NCI-H2081 treated with DMSO at 0.1 percent for 48 hours (cell line): ENCODE data around the gene PIK3R6.

ENCODE experiments used
- DNase-seq: peaks from one replicate; lab custom pipeline; 2025; lab: John Stamatoyannopoulos, UW

PIK3R6 gene

DNA sequence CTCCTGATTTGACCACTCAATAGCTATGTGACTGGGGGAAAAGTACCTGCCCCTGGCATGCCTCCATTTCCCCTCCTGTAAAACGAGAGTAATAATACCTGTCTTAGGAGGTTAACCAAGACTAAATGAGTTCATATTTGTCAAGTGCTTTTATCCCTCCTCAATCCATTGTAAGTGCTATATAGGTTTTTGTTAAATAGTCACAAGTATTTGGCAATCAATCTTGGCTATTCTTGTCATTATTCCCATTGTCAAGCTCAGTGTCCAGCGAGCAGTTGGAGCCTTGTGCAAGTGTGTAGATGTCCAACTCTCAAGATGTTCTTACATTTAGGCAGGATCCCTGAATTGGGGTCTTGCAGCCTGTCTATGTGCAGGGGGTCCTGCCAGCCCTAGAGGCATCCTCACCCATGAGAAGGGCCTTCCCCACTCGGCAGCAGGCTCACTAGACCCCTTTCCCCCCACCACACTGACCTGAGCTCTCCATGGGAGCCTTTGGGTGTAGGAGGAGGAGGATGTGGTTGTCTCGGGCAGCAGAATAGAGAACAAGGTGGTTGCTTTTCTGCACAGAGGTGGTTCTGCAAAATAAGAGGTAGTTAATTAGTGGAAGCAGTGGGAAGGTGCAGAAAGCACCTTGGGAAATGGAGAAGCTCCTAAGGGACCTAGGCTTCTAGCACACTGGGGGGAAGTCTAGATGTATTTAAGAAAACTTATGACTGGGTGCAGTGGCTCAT lies 18.0 kb downstream of the PIK3R6 start:
- no peak for DNase-seq

GRCh38 chr17:8847891-8848290 lies 19.6 kb downstream of the PIK3R6 start:
- no peak for DNase-seq

DNA sequence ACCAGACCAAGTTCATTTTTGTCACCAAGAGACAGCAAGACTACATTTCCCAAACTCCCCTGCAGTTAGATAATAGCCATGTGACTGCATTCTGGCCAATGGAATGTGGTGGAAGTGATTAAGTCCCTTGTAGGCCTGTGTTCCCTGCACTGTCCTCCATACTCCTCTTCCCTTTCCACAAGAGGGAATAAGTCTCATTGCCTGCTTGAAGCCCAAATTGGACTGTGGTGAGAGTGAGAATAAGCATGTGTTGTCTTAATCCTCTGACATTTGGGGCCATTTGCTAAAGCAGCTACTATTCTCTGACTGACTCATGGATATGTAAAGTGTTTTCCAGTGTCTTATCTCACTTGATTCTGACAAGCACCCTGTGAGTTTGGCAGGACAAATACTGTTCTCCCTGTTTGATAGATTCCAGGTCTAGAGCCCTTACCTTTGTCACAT lies 20.7 kb downstream of the PIK3R6 start:
- DNase-seq = no peak

DNA sequence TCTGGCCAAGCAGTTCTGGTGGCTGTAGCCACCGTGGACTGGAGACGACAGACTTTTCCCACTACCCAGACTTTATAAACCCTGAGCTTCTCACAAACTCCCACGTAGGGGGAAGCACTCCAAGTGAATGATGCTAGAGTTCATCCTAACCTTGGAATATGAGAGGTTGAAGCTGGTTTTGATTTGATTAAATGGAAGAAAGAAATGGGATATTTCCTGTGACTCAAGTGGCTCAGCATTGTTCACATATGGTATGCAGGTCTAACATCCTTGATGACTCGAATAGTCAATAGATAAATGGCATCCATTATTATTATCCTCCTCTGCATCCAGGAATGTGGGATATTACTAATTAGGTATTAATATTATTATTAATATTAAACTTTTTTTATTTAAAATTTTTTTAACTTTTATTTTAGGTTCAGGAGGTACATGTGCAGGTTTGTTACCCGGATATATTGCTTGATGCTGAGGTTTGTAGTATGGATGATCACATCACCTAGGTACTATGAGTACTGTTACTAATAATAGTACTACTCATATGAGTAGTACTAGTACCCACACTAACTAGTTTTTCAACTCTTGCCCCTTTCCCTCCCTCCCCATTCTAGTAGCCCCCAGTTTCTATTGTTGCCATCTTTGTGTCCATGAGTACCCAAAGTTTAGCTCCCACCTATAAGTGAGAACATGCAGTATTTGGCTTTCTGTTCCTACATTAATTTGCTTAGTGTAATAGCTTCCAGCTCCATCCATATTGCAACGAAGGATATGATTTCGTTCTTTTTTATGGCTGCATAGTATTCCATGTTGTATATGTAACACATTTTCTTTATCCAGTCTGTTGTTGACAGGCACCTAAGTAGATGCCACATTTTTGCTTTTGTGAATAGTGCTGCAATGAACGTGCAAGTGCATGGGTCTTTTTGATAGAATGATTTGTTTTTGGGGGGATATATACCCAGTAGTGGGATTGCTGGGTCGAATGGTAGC lies 22.9 kb downstream of the PIK3R6 start:
- no peak for DNase-seq

GRCh38 chr17:8843344-8843743 lies 24.1 kb downstream of the PIK3R6 start:
- DNase-seq = no peak

DNA sequence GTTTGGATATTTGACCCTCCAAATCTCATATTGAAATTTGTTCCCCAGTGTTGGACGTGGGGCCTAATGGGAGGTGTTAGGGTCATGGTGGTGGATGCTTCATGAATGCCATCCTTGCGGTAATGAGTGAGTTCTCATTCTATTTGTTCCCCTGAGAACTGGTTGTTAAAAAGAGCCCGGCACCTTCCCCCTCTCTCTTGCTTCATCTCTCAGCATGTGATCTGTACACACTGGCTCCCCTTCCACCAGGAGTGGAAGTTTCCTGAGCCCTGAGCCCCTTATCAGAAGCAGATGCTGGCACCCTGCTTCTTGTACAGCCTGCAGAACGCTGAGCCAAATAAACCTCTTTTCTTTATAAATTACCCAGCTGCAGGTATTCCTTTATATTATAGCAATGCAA lies 25.6 kb downstream of the PIK3R6 start:
- DNase-seq = no peak

DNA sequence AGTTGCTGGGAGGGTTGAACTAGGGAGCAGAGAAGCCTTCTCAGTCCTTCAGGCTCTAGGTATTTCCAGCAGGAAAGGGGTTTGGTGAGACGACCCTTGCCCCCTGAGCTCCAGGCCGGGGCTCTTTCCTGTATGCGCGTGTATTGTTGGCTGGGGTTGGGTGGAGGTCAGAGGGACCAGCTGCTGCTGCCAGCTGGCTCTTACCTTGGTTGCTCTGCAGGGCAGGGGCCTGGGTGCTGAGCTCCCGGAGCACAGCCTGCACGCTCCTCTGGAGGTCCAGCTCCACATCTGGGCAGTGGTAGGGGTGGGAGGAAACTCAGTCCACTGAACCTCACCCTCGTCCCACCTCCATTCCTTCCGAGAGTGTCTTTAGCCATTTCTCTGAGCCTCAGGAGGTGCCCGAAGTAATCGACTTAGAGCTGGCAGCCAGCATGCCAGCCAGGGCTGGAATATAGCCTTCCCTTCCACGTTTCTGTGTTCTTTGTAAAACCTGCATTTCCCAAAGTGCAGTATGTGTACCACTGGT lies 28.0 kb downstream of the PIK3R6 start:
- DNase-seq = no peak

- no peak for DNase-seq
Observed at GRCh38 chr17:8838551-8839095, 28.9 kb downstream of the PIK3R6 start.

DNA sequence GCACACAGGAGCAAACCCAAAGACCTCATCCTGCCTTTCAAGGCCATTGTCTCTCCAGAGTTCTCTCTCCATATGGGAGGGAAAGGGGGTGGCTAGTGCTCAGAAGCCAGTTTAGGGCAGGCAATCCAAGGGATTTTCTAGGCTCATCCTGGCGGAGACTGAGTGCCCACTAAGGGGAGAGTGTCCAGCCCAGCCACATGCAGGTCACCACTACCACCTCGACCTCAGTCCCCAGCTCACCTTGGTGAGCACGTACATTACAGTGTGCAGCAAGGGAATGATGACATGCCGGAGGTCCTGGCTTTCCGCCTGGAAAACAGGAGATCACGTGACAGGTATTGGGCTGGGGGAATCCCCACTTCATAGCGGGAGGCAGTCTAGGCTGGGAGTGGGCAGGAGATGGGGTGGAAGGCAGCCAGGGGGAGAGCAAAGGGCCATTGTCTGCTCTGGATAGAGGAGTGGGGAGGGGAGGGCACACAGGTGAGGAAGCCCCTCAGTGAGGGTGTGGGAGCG lies 29.9 kb downstream of the PIK3R6 start:
- DNase-seq = no peak

- DNase-seq = no peak
Observed at GRCh38 chr17:8836821-8837562, 30.5 kb downstream of the PIK3R6 start.

GRCh38 chr17:8835631-8836364 lies 31.7 kb downstream of the PIK3R6 start:
- DNase-seq = no peak

- DNase-seq = no peak
Observed at GRCh38 chr17:8835106-8835505, 32.4 kb downstream of the PIK3R6 start.

GRCh38 chr17:8832711-8833352 lies 34.6 kb downstream of the PIK3R6 start:
- DNase-seq = no peak

- DNase-seq = no peak
Observed at GRCh38 chr17:8831234-8831849, 36.1 kb downstream of the PIK3R6 start.

- DNase-seq = no peak
Observed at GRCh38 chr17:8830141-8830540, 37.3 kb downstream of the PIK3R6 start.

DNA sequence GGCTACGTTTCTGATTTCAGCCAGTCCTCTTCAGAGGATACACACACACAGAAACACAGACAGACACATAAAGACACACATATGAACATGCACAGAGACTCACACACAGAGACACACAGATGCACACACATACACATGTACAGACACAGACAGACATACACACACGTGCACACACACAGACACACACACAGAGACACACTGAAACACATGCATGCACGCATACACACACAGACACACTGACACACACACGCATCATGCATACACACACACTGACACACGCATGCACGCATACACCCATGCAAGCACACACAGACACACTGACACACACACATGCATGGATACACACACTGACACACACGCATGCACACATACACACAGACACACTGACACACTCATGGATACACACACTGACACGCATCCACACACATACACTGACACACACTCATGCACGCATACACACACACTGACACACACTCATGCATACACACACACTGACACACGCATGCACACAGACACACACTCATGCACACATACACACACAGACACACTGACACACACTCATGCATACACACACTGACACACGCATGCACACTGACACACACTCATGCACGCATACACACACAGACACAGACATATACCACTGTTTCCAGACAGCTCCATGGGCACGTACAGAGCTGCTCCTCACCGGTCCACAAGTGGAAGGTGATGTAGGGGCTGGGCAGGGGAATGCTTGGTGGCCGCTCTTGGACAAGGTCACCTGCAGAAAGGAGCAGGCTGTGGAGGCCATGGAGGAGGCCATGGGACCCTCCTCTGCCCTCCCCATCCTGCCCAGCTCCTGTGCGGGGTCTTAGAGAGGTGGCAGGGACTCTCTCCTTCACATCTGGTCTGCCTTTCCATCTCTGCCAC lies 38.2 kb downstream of the PIK3R6 start:
- DNase-seq = no peak

GRCh38 chr17:8828517-8828875 lies 39.0 kb downstream of the PIK3R6 start:
- DNase-seq = no peak

DNA sequence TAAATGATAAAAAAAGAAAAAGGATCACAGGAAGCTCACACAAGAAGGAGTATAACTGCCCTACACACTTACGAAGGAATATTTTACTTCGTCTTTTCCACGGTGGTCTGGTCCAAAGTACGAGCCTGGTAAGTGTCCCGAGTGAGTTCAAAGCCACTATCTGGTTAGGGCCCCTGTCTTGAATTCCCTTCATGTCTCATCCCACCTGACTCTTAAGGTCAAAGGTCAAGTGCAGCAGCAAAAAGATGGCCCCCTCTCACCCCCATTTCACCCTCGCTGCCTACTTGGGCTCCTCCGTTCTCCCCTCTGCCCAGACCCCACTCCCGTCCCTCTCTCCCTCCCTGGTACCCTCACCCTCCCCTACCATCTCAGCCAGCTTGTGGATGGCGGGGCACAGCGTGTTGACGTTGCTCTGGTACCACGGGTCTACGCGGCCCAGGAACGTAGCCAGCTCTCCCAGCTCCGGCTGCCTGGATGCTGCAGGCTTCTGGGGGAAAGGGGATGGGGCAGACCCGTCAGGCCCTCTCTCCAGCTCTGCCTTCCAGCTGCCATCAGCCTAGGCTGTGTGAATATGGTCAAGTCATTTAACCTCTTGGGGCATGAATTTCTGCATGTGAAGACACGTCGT lies 40.6 kb downstream of the PIK3R6 start:
- no peak for DNase-seq
